ENCODE results near the gene HSPA12B. TPM values are rescaled to one million over a fixed set of nuclear protein-coding genes. Genes with fewer than 3 reads are reported as not detected.

The HSPA12B gene
- polyA plus RNA-seq, result 1 to 10 TPM in 3 of 4 donors, not detected in 1; 2.7 to 9.7 (median 4.1) TPM
- long read RNA-seq, donor 1, partial matches to known transcripts, result 0 of 1 reads
- long read RNA-seq, donor 1, other reads (novel, unspliced or antisense), result 0 of 1 reads
- long read RNA-seq, donor 2, result 0 reads
- long read RNA-seq, donor 3, result 0 reads
- long read RNA-seq, donor 4, result 0 reads
- long read RNA-seq, donor 5, result 0 reads
- long read RNA-seq, donor 6, result 0 reads
- long read RNA-seq, donor 7, transcript HSPA12B-201 (13 exons, 3,151 nt), result major isoform, 10 of 10 reads
- long read RNA-seq, donor 7, partial matches to known transcripts, result 0 of 10 reads
- long read RNA-seq, donor 7, other reads (novel, unspliced or antisense), result 0 of 10 reads
- long read RNA-seq, donor 8, result 0 reads
- long read RNA-seq, donor 9, result 0 reads
- long read RNA-seq, donor 10, partial matches to known transcripts, result 0 of 4 reads
- long read RNA-seq, donor 10, other reads (novel, unspliced or antisense), result 0 of 4 reads

- WGBS, 3 donors, result 10 to 22% (median 21%) methylated on average over 24 to 67 of the region's 67 CpGs
- peak within 1 kb of the TSS in 2 of 3 donors; percentile 8 to 48 for H3K4me3 ChIP-seq (ENCODE audit: low read depth in 1 of 3, low read length in 3 of 3)
- peaks cover 2 to 34% (median 6%) of the 10 kb centered on the region in 3 donors for H3K27me3 ChIP-seq (ENCODE audit: control insufficient read depth in 3 of 3, insufficient read depth in 3 of 3, low read length in 3 of 3)
- no peaks in the 10 kb centered on the region for H3K9me3 ChIP-seq (ENCODE audit: control insufficient read depth in 2 of 2, insufficient read depth in 1 of 2, low read depth in 1 of 2, low read length in 1 of 2)
- H3K4me1 ChIP-seq (ENCODE audit: control insufficient read depth in 3 of 3, insufficient read depth in 2 of 3, low read depth in 1 of 3, low read length in 2 of 3), result peaks cover 0 to 5% (median 0%) of the 10 kb centered on the region in 3 donors
- DNase-seq (peak in 1 of 2 donors; percentile 39), FAIRE-seq (no peak)
- no peaks in the 10 kb centered on the region for H3K36me3 ChIP-seq (ENCODE audit: control insufficient read depth in 3 of 3, insufficient read depth in 2 of 3, low read depth in 1 of 3, low read length in 3 of 3)
- H3K27ac ChIP-seq (ENCODE audit: low read depth in 1 of 3, low read length in 2 of 3), result peak within 1 kb of the TSS in 1 of 3 donors; percentile 3
These were observed at the start of gene HSPA12B for GRCh38 chr20:3732327-3733118. TSS of gene HSPA12B (plus strand) at chr20:3732685. CDS start at chr20:3738675, 5,990 bp downstream.

GRCh38 chr20:3685341-3685740 lies 47.1 kb upstream of the HSPA12B start:
- no peak overlapping the region for H3K27ac ChIP-seq (ENCODE audit: low read depth in 1 of 3, low read length in 2 of 3)
- WGBS, 3 donors, result 62 to 73% (median 72%) methylated on average over 7 of the region's 7 CpGs
- FAIRE-seq, result no peak
- no peaks in the 10 kb centered on the region for H3K9me3 ChIP-seq (ENCODE audit: control insufficient read depth in 2 of 2, insufficient read depth in 1 of 2, low read depth in 1 of 2, low read length in 1 of 2)
- H3K36me3 ChIP-seq (ENCODE audit: control insufficient read depth in 3 of 3, insufficient read depth in 2 of 3, low read depth in 1 of 3, low read length in 3 of 3), result no peaks in the 10 kb centered on the region
- peaks cover 0 to 7% (median 2%) of the 10 kb centered on the region in 3 donors for H3K4me1 ChIP-seq (ENCODE audit: control insufficient read depth in 3 of 3, insufficient read depth in 2 of 3, low read depth in 1 of 3, low read length in 2 of 3)
- H3K4me3 ChIP-seq (ENCODE audit: low read depth in 1 of 3, low read length in 3 of 3), result no peak overlapping the region
- peaks cover 0 to 44% (median 4%) of the 10 kb centered on the region in 3 donors for H3K27me3 ChIP-seq (ENCODE audit: control insufficient read depth in 3 of 3, insufficient read depth in 3 of 3, low read length in 3 of 3)
- no peak for DNase-seq

- WGBS, 3 donors, result 64 to 69% (median 66%) methylated on average over 7 of the region's 7 CpGs
- Histone ChIP-seq H3K27me3 (ENCODE audit: control insufficient read depth in 3 of 3, insufficient read depth in 3 of 3, low read length in 3 of 3) (peaks cover 0 to 33% (median 4%) of the 10 kb centered on the region in 3 donors), H3K36me3 (ENCODE audit: control insufficient read depth in 3 of 3, insufficient read depth in 2 of 3, low read depth in 1 of 3, low read length in 3 of 3) (no peaks in the 10 kb centered on the region), H3K4me1 (ENCODE audit: control insufficient read depth in 3 of 3, insufficient read depth in 2 of 3, low read depth in 1 of 3, low read length in 2 of 3) (peaks cover 0 to 7% (median 2%) of the 10 kb centered on the region in 3 donors), H3K27ac (ENCODE audit: low read depth in 1 of 3, low read length in 2 of 3) (peak overlapping the region in 1 of 3 donors; percentile 46), H3K9me3 (ENCODE audit: control insufficient read depth in 2 of 2, insufficient read depth in 1 of 2, low read depth in 1 of 2, low read length in 1 of 2) (no peaks in the 10 kb centered on the region), H3K4me3 (ENCODE audit: low read depth in 1 of 3, low read length in 3 of 3) (no peak overlapping the region)
- DNase-seq (no peak), FAIRE-seq (no peak)
These were observed 46.1 kb upstream of the HSPA12B start for GRCh38 chr20:3686421-3686820.

- FAIRE-seq (no peak), DNase-seq (peak; percentile 48 to 68)
These were observed 45.6 kb upstream of the HSPA12B start for GRCh38 chr20:3686867-3687321.

GRCh38 chr20:3687655-3688054 lies 44.8 kb upstream of the HSPA12B start:
- DNase-seq (peak; percentile 33 to 54), FAIRE-seq (no peak)
- Histone ChIP-seq H3K27ac (ENCODE audit: low read depth in 1 of 3, low read length in 2 of 3) (peak overlapping the region in 1 of 3 donors; percentile 2), H3K27me3 (ENCODE audit: control insufficient read depth in 3 of 3, insufficient read depth in 3 of 3, low read length in 3 of 3) (peaks cover 0 to 22% (median 0%) of the 10 kb centered on the region in 3 donors), H3K4me1 (ENCODE audit: control insufficient read depth in 3 of 3, insufficient read depth in 2 of 3, low read depth in 1 of 3, low read length in 2 of 3) (peaks cover 0 to 7% (median 2%) of the 10 kb centered on the region in 3 donors), H3K36me3 (ENCODE audit: control insufficient read depth in 3 of 3, insufficient read depth in 2 of 3, low read depth in 1 of 3, low read length in 3 of 3) (no peaks in the 10 kb centered on the region), H3K4me3 (ENCODE audit: low read depth in 1 of 3, low read length in 3 of 3) (no peak overlapping the region), H3K9me3 (ENCODE audit: control insufficient read depth in 2 of 2, insufficient read depth in 1 of 2, low read depth in 1 of 2, low read length in 1 of 2) (no peaks in the 10 kb centered on the region)
- WGBS, 3 donors, result 53 to 59% (median 58%) methylated on average over 2 of the region's 2 CpGs

More at GRCh38 chr20:3686867-3687321, 45.6 kb upstream of the HSPA12B start:
- peaks cover 0 to 28% (median 4%) of the 10 kb centered on the region in 3 donors for H3K27me3 ChIP-seq (ENCODE audit: control insufficient read depth in 3 of 3, insufficient read depth in 3 of 3, low read length in 3 of 3)
- 24 to 33% (median 32%) methylated on average over 9 of the region's 9 CpGs for WGBS, 3 donors
- no peaks in the 10 kb centered on the region for H3K36me3 ChIP-seq (ENCODE audit: control insufficient read depth in 3 of 3, insufficient read depth in 2 of 3, low read depth in 1 of 3, low read length in 3 of 3)
- no peaks in the 10 kb centered on the region for H3K9me3 ChIP-seq (ENCODE audit: control insufficient read depth in 2 of 2, insufficient read depth in 1 of 2, low read depth in 1 of 2, low read length in 1 of 2)
- peaks cover 0 to 7% (median 2%) of the 10 kb centered on the region in 3 donors for H3K4me1 ChIP-seq (ENCODE audit: control insufficient read depth in 3 of 3, insufficient read depth in 2 of 3, low read depth in 1 of 3, low read length in 2 of 3)
- peak overlapping the region in 1 of 3 donors; percentile 46 for H3K27ac ChIP-seq (ENCODE audit: low read depth in 1 of 3, low read length in 2 of 3)
- no peak overlapping the region for H3K4me3 ChIP-seq (ENCODE audit: low read depth in 1 of 3, low read length in 3 of 3)

- 86 to 93% (median 86%) methylated on average over 11 of the region's 11 CpGs for WGBS, 3 donors
- no peak for DNase-seq
- Histone ChIP-seq H3K4me1 (ENCODE audit: control insufficient read depth in 3 of 3, insufficient read depth in 2 of 3, low read depth in 1 of 3, low read length in 2 of 3) (peaks cover 0 to 7% (median 2%) of the 10 kb centered on the region in 3 donors), H3K9me3 (ENCODE audit: control insufficient read depth in 2 of 2, insufficient read depth in 1 of 2, low read depth in 1 of 2, low read length in 1 of 2) (no peaks in the 10 kb centered on the region), H3K27ac (ENCODE audit: low read depth in 1 of 3, low read length in 2 of 3) (no peak overlapping the region), H3K36me3 (ENCODE audit: control insufficient read depth in 3 of 3, insufficient read depth in 2 of 3, low read depth in 1 of 3, low read length in 3 of 3) (no peaks in the 10 kb centered on the region), H3K27me3 (ENCODE audit: control insufficient read depth in 3 of 3, insufficient read depth in 3 of 3, low read length in 3 of 3) (peaks cover 0 to 12% (median 0%) of the 10 kb centered on the region in 3 donors), H3K4me3 (ENCODE audit: low read depth in 1 of 3, low read length in 3 of 3) (no peak overlapping the region)
- no peak for FAIRE-seq
These were observed 42.5 kb upstream of the HSPA12B start for GRCh38 chr20:3689978-3690377.

- peaks cover 0 to 10% (median 0%) of the 10 kb centered on the region in 3 donors for H3K27me3 ChIP-seq (ENCODE audit: control insufficient read depth in 3 of 3, insufficient read depth in 3 of 3, low read length in 3 of 3)
- no peak overlapping the region for H3K27ac ChIP-seq (ENCODE audit: low read depth in 1 of 3, low read length in 2 of 3)
- no peaks in the 10 kb centered on the region for H3K9me3 ChIP-seq (ENCODE audit: control insufficient read depth in 2 of 2, insufficient read depth in 1 of 2, low read depth in 1 of 2, low read length in 1 of 2)
- peaks cover 0 to 7% (median 2%) of the 10 kb centered on the region in 3 donors for H3K4me1 ChIP-seq (ENCODE audit: control insufficient read depth in 3 of 3, insufficient read depth in 2 of 3, low read depth in 1 of 3, low read length in 2 of 3)
- no peak for DNase-seq
- no peak for FAIRE-seq
- H3K4me3 ChIP-seq (ENCODE audit: low read depth in 1 of 3, low read length in 3 of 3), result no peak overlapping the region
- no peaks in the 10 kb centered on the region for H3K36me3 ChIP-seq (ENCODE audit: control insufficient read depth in 3 of 3, insufficient read depth in 2 of 3, low read depth in 1 of 3, low read length in 3 of 3)
- WGBS, 3 donors, result 95 to 99% (median 96%) methylated on average over 3 of the region's 3 CpGs
These were observed 42.1 kb upstream of the HSPA12B start for GRCh38 chr20:3690413-3690812.

- Histone ChIP-seq H3K4me1 (ENCODE audit: control insufficient read depth in 3 of 3, insufficient read depth in 2 of 3, low read depth in 1 of 3, low read length in 2 of 3) (peaks cover 0 to 7% (median 2%) of the 10 kb centered on the region in 3 donors), H3K36me3 (ENCODE audit: control insufficient read depth in 3 of 3, insufficient read depth in 2 of 3, low read depth in 1 of 3, low read length in 3 of 3) (no peaks in the 10 kb centered on the region), H3K27me3 (ENCODE audit: control insufficient read depth in 3 of 3, insufficient read depth in 3 of 3, low read length in 3 of 3) (peaks cover 0 to 10% (median 0%) of the 10 kb centered on the region in 3 donors), H3K9me3 (ENCODE audit: control insufficient read depth in 2 of 2, insufficient read depth in 1 of 2, low read depth in 1 of 2, low read length in 1 of 2) (peaks cover 0 to 3% of the 10 kb centered on the region in 2 donors), H3K4me3 (ENCODE audit: low read depth in 1 of 3, low read length in 3 of 3) (no peak overlapping the region), H3K27ac (ENCODE audit: low read depth in 1 of 3, low read length in 2 of 3) (no peak overlapping the region)
- DNase-seq, result no peak
- WGBS, 3 donors, result 92% methylated on average over 16 of the region's 16 CpGs
- FAIRE-seq, result no peak
These were observed 41.2 kb upstream of the HSPA12B start for GRCh38 chr20:3691306-3691705.

Measured in small intestine (tissue), 16 donors.